ENCODE data around the gene ABCB9.

Gene ABCB9

GRCh38 chr12:122884091-122884826 is 82.0 kb downstream of the ABCB9 start:
- FAIRE-seq (no peak), DNase-seq (ENCODE audit: insufficient read length, low spot score) (no peak)

GRCh38 chr12:122882908-122883558 is 83.2 kb downstream of the ABCB9 start:
- FAIRE-seq (peak; percentile 33), DNase-seq (ENCODE audit: insufficient read length, low spot score) (no peak)

GRCh38 chr12:122880668-122881067 is 85.6 kb downstream of the ABCB9 start:
- no peak for DNase-seq (ENCODE audit: insufficient read length, low spot score)
- FAIRE-seq = no peak

GRCh38 chr12:122880155-122880667 is 86.1 kb downstream of the ABCB9 start:
- FAIRE-seq (no peak), DNase-seq (ENCODE audit: insufficient read length, low spot score) (no peak)
